ENCODE results near the gene ERBB2. TPM values are rescaled to one million over a fixed set of nuclear protein-coding genes. Genes with fewer than 3 reads are reported as not detected.
"Not testable (repeated sequence)": the region's sequence is repeated elsewhere in the genome, so short reads cannot be mapped to it uniquely, and the experiment has no call there.

The ERBB2 gene
- total RNA-seq, 2 experiments from 2014 or later = 6.0 to 6.3 TPM

DNA sequence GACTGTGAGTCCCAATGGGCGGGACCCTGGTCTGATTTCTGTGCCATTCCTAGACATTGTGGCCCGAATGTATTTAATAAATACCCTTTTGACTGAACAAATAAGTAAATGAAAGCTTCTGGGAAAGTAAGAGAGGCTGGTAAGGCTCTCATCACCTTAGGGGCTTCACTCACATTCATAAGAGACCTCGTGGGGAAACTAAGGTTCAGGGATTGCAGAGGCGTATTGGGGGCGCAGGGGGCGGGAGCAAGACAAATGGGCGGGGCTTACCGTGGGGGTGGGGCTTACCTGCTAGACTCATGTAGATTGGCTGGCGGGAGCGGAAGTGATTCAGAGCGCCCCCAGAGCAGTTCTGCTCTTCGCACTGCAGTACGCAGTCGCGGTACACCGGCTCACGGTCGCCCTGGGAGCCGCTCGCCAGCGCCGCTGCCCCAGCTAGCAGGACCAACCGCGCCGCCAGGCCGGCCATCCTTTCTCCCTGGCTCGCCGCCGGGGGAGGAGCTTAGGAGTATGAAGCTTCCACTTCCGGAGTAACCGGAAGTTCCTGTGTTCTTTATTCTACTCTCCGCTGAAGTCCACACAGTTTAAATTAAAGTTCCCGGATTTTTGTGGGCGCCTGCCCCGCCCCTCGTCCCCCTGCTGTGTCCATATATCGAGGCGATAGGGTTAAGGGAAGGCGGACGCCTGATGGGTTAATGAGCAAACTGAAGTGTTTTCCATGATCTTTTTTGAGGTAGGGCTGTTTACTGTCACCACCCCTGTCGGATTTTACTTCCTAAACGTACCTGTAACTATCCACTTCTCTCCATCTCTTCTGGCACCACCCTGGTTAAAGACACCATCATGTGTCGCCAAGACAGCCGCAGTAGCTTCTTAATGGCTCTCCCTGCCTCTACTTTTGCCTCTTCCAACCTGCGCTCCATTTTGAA, 12.1 kb upstream of the ERBB2 start, which contains the start of gene PGAP3:
PGAP3 (minus strand) TSS at position 512 of the 929 bp plus-strand sequence; CDS start at position 469, 43 bp downstream.
- intact Hi-C loops (cut with micrococcal nuclease) = loop anchor here (1.0 to 5.0 kb wide), 5 partner anchors 43 to 227 kb away; partner anchors contain the start of genes CDK12, IKZF3, MIEN1 and STARD3
- H3K9me3 Mint-ChIP-seq = no peaks in the 10 kb centered on the region
- H3K36me3 Mint-ChIP-seq (ENCODE audit: low read depth) = peaks cover 8% of the 10 kb centered on the region
- CTCF ChIA-PET = interaction anchor here (0.6 to 3.2 kb wide), 10 partner anchors 8 to 449 kb away, joined by 3 to 16 read pairs (median 4); partner anchors contain the start of gene PNMT
- H3K4me3 Mint-ChIP-seq = peak within 1 kb of the TSS; percentile 98
- no peaks in the 10 kb centered on the region for H3K27me3 Mint-ChIP-seq (ENCODE audit: low read depth)
- peaks cover 15% of the 10 kb centered on the region for H3K4me1 Mint-ChIP-seq (ENCODE audit: low read depth)
- DNase-seq = peak; percentile 89
- H3K27ac Mint-ChIP-seq = peak within 1 kb of the TSS; percentile 94

GRCh38 chr17:39688475-39688835, 11.4 kb upstream of the ERBB2 start:
- CTCF ChIA-PET = interaction anchor here (0.6 to 3.2 kb wide), 8 partner anchors 9 to 450 kb away, joined by 3 to 16 read pairs (median 4); partner anchors contain the start of gene PNMT
- Mint-ChIP-seq H3K36me3 (ENCODE audit: low read depth) (peaks cover 4% of the 10 kb centered on the region), H3K4me1 (ENCODE audit: low read depth) (peaks cover 15% of the 10 kb centered on the region), H3K9me3 (no peaks in the 10 kb centered on the region), H3K27me3 (ENCODE audit: low read depth) (no peaks in the 10 kb centered on the region), H3K27ac (peak overlapping the region; percentile 94), H3K4me3 (peak overlapping the region; percentile 98)
- DNase-seq = no peak
- intact Hi-C loops (cut with micrococcal nuclease) = loop anchor here (1.0 to 5.0 kb wide), 4 partner anchors 42 to 227 kb away; partner anchors contain the start of genes CDK12, IKZF3, MIEN1 and STARD3

GRCh38 chr17:39688945-39689344, 10.9 kb upstream of the ERBB2 start:
- Mint-ChIP-seq H3K4me3 (peak overlapping the region; percentile 98), H3K27ac (peak overlapping the region; percentile 94), H3K27me3 (ENCODE audit: low read depth) (no peaks in the 10 kb centered on the region), H3K36me3 (ENCODE audit: low read depth) (peaks cover 4% of the 10 kb centered on the region), H3K4me1 (ENCODE audit: low read depth) (peaks cover 15% of the 10 kb centered on the region), H3K9me3 (no peaks in the 10 kb centered on the region)
- no peak for DNase-seq
- CTCF ChIA-PET = interaction anchor here (1.0 to 3.2 kb wide), 4 partner anchors 9 to 154 kb away, joined by 3 to 16 read pairs (median 6); partner anchors contain the start of gene MIEN1
- intact Hi-C loops (cut with micrococcal nuclease) = loop anchor here (1.0 to 5.0 kb wide), 4 partner anchors 42 to 228 kb away; partner anchors contain the start of genes CDK12, IKZF3, MIEN1 and STARD3

DNA sequence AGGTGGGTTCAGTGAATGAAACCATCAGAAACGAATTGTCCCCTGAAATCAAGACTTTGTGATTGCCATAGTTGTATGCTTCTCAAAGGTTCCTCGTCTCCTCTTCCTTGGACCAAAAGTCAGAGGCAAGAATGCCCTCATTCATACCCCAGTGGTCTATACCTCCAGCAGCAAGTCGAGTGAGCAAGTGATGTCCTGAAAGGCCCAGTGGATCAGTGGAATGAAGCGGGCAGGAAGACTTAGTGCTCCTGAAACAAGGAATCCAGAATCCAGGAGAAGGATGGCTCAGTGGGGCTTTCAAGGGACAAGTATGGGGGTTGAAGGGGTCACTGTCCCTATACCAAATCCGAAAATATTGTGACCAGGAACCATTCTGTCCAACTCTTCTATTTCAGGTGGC, 5.3 kb upstream of the ERBB2 start:
- intact Hi-C loops (cut with micrococcal nuclease) = no loop called here
- DNase-seq = no peak
- Mint-ChIP-seq H3K4me3 (no peak overlapping the region), H3K27me3 (ENCODE audit: low read depth) (peaks cover 9% of the 10 kb centered on the region), H3K4me1 (ENCODE audit: low read depth) (peaks cover 1% of the 10 kb centered on the region), H3K36me3 (ENCODE audit: low read depth) (no peaks in the 10 kb centered on the region), H3K27ac (no peak overlapping the region), H3K9me3 (no peaks in the 10 kb centered on the region)
- CTCF ChIA-PET = no interaction called here

DNA sequence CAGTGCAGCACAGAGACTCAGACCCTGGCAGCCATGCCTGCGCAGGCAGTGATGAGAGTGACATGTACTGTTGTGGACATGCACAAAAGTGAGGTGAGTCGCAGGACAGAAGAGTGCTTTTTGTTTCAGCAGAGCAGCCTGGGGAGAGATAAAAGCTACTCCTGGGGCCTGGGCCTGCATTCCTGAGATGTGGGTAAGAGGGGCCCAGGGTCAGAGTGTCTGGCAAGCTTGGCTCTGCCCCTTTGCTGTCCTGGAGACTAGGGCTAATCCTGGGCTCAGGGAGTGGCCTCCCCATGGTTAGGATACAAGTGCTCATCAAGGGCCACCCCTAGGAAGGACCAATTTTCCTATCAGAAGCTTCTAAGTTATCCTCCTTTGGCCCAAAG, 4.8 kb upstream of the ERBB2 start:
- no peak for DNase-seq
- CTCF ChIA-PET = no interaction called here
- H3K4me1 Mint-ChIP-seq (ENCODE audit: low read depth) = peaks cover 4% of the 10 kb centered on the region
- peaks cover 11% of the 10 kb centered on the region for H3K27me3 Mint-ChIP-seq (ENCODE audit: low read depth)
- H3K9me3 Mint-ChIP-seq = no peaks in the 10 kb centered on the region
- H3K4me3 Mint-ChIP-seq = no peak overlapping the region
- intact Hi-C loops (cut with micrococcal nuclease) = no loop called here
- H3K36me3 Mint-ChIP-seq (ENCODE audit: low read depth) = no peaks in the 10 kb centered on the region
- H3K27ac Mint-ChIP-seq = no peak overlapping the region

- CTCF ChIA-PET = interaction anchor here (0.8 kb wide), 1 partner anchor 42 kb away, joined by 3 read pairs; no protein-coding TSS in a partner anchor
- Mint-ChIP-seq H3K4me3 (no peak overlapping the region), H3K27me3 (ENCODE audit: low read depth) (peaks cover 25% of the 10 kb centered on the region), H3K27ac (no peak overlapping the region), H3K4me1 (ENCODE audit: low read depth) (peaks cover 9% of the 10 kb centered on the region), H3K9me3 (no peaks in the 10 kb centered on the region), H3K36me3 (ENCODE audit: low read depth) (no peaks in the 10 kb centered on the region)
- intact Hi-C loops (cut with micrococcal nuclease) = no loop called here
- no peak for DNase-seq
Observed at GRCh38 chr17:39696731-39697130, 3.1 kb upstream of the ERBB2 start.

GRCh38 chr17:39697961-39698360, 1.9 kb upstream of the ERBB2 start:
- Mint-ChIP-seq H3K4me3 (no peak overlapping the region), H3K36me3 (ENCODE audit: low read depth) (no peaks in the 10 kb centered on the region), H3K9me3 (no peaks in the 10 kb centered on the region), H3K27ac (no peak overlapping the region), H3K4me1 (ENCODE audit: low read depth) (peaks cover 9% of the 10 kb centered on the region), H3K27me3 (ENCODE audit: low read depth) (peaks cover 25% of the 10 kb centered on the region)
- DNase-seq = no peak
- intact Hi-C loops (cut with micrococcal nuclease) = no loop called here
- CTCF ChIA-PET = no interaction called here

GRCh38 chr17:39699157-39699817, 577 bp upstream of the ERBB2 start:
- DNase-seq; intact Hi-C loops (cut with micrococcal nuclease); H3K36me3 Mint-ChIP-seq (ENCODE audit: low read depth); H3K4me1 Mint-ChIP-seq (ENCODE audit: low read depth); H3K27ac Mint-ChIP-seq; H3K9me3 Mint-ChIP-seq; H3K4me3 Mint-ChIP-seq: not testable (repeated sequence)
- CTCF ChIA-PET = interaction anchor here (0.9 to 1.3 kb wide), 2 partner anchors 31 kb away, joined by 3 read pairs; partner anchors contain the start of genes MIEN1 and PNMT
- H3K27me3 Mint-ChIP-seq (ENCODE audit: low read depth) = peaks cover 25% of the 10 kb centered on the region

GRCh38 chr17:39700148-39700987, 504 bp downstream of the ERBB2 start:
- no peak overlapping the region for H3K27ac Mint-ChIP-seq
- no peaks in the 10 kb centered on the region for H3K36me3 Mint-ChIP-seq (ENCODE audit: low read depth)
- no peaks in the 10 kb centered on the region for H3K9me3 Mint-ChIP-seq
- peaks cover 9% of the 10 kb centered on the region for H3K4me1 Mint-ChIP-seq (ENCODE audit: low read depth)
- intact Hi-C loops (cut with micrococcal nuclease) = no loop called here
- CTCF ChIA-PET = interaction anchor here (0.6 to 1.3 kb wide), 3 partner anchors 30 to 537 kb away, joined by 3 read pairs; partner anchors contain the start of genes MIEN1 and PNMT
- H3K4me3 Mint-ChIP-seq = no peak overlapping the region
- peaks cover 25% of the 10 kb centered on the region for H3K27me3 Mint-ChIP-seq (ENCODE audit: low read depth)
- DNase-seq = no peak

GRCh38 chr17:39701012-39701783, 1.3 kb downstream of the ERBB2 start:
- intact Hi-C loops (cut with micrococcal nuclease) = no loop called here
- CTCF ChIA-PET = no interaction called here
- H3K9me3 Mint-ChIP-seq = no peaks in the 10 kb centered on the region
- peaks cover 25% of the 10 kb centered on the region for H3K27me3 Mint-ChIP-seq (ENCODE audit: low read depth)
- H3K4me3 Mint-ChIP-seq = no peak overlapping the region
- DNase-seq = no peak
- no peak overlapping the region for H3K27ac Mint-ChIP-seq
- peaks cover 9% of the 10 kb centered on the region for H3K4me1 Mint-ChIP-seq (ENCODE audit: low read depth)
- H3K36me3 Mint-ChIP-seq (ENCODE audit: low read depth) = no peaks in the 10 kb centered on the region

DNA sequence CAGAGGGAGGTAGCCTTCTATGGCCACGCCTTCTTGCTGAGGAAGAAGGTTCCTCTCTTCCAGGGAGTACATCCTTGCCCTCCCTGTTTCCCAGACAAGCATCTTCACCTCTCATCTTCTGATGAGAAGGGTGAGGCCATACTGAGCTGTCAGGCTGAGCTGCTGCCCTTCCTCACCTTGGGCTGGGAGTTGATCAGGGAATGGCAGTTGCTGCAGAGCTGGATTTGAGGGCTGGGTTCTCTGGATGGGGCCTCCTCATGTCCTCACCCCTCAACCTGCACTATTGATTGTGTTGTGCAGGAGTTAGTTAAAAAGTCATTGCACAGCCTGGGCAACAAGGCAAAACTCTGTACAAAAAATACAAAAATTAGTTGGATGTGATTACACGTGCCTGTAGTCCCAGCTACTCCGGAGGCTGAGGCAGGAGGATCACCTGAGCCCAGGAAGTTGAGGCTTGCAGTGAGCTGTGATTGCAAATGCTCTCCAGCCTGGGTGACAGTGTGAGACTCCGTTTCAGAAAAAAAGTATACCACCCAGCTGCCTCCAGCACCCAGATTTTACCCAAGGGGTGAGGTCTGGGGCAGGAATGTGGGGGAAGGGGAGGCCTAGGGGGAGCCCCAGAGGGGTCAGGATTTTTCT, 2.0 kb downstream of the ERBB2 start:
- Mint-ChIP-seq H3K4me1 (ENCODE audit: low read depth) (peaks cover 12% of the 10 kb centered on the region), H3K27me3 (ENCODE audit: low read depth) (peaks cover 25% of the 10 kb centered on the region), H3K4me3 (no peak overlapping the region), H3K9me3 (no peaks in the 10 kb centered on the region), H3K27ac (no peak overlapping the region), H3K36me3 (ENCODE audit: low read depth) (no peaks in the 10 kb centered on the region)
- CTCF ChIA-PET = no interaction called here
- no peak for DNase-seq
- intact Hi-C loops (cut with micrococcal nuclease) = no loop called here

Measured in activated naive CD4-positive, alpha-beta T cell treated with anti-CD3 and anti-CD28 coated beads for 36 hours (primary cell).